Lower leg skin (tissue), 3 donors: Measurements from ENCODE around the gene RHOB.

Experiments
- POLR2A ChIP-seq, 2 donors: fragments of 450-650 bp; IDR thresholded peaks; one replicate each; pipeline ENCODE4 v1.6.1; 2016 to 2017; ENCODE audit warnings: antibody characterized with exemption in 2 of 2, mild to moderate bottlenecking in 1 of 2, moderate library complexity in 1 of 2
- TF ChIP-seq, protein P1 (sequence below), 3 donors: fragments of 450-650 bp; IDR thresholded peaks; one replicate each; pipeline ENCODE4 v1.5.1; 2016; ENCODE audit warnings: antibody characterized with exemption in 3 of 3, mild to moderate bottlenecking in 3 of 3, moderate library complexity in 2 of 3

DNA sequence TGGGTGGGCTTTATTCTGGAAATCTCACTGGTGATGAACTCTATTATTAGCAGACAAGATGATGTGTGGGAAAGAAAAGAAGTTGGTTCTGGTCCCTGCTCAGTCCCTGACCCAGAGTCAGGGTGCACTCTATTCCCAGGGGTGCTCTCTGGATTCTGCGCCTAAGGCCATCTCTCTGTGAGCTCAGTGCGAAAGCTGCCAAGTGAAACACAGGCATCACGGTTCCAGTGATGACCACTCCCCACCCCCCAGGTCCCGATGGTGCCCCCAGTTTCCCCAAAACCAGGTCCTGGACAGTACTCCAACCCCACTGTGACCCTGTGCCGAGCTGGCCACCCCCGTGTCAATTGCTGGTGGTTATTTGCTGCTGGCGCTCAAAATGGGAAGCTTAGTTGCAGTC is 30.1 kb downstream of the RHOB start:
- TF ChIP-seq, protein P1, sequence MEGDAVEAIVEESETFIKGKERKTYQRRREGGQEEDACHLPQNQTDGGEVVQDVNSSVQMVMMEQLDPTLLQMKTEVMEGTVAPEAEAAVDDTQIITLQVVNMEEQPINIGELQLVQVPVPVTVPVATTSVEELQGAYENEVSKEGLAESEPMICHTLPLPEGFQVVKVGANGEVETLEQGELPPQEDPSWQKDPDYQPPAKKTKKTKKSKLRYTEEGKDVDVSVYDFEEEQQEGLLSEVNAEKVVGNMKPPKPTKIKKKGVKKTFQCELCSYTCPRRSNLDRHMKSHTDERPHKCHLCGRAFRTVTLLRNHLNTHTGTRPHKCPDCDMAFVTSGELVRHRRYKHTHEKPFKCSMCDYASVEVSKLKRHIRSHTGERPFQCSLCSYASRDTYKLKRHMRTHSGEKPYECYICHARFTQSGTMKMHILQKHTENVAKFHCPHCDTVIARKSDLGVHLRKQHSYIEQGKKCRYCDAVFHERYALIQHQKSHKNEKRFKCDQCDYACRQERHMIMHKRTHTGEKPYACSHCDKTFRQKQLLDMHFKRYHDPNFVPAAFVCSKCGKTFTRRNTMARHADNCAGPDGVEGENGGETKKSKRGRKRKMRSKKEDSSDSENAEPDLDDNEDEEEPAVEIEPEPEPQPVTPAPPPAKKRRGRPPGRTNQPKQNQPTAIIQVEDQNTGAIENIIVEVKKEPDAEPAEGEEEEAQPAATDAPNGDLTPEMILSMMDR (IDR thresholded peaks at IDR 0.05), result no peak
- TF ChIP-seq POLR2A (IDR thresholded peaks at IDR 0.05), result no peak
